WI38 (cell line): ENCODE results near the gene CXCL17.
"Not testable (repeated sequence)": the region's sequence is repeated elsewhere in the genome, so short reads cannot be mapped to it uniquely, and the experiment has no call there.

ENCODE experiments used
- H3K4me3 ChIP-seq: 2 replicates; pipeline ENCODE4 v1.5.1; 2011; ENCODE audit warnings: low read depth, mild to moderate bottlenecking, control low read depth, low read length
- TF ChIP-seq, protein P1 (sequence below): IDR thresholded peaks from 2 replicates; pipeline ENCODE4 v1.5.1; 2012; ENCODE audit warnings: low read depth, mild to moderate bottlenecking, control low read depth, low read length

The CXCL17 gene, protein sequence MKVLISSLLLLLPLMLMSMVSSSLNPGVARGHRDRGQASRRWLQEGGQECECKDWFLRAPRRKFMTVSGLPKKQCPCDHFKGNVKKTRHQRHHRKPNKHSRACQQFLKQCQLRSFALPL

DNA sequence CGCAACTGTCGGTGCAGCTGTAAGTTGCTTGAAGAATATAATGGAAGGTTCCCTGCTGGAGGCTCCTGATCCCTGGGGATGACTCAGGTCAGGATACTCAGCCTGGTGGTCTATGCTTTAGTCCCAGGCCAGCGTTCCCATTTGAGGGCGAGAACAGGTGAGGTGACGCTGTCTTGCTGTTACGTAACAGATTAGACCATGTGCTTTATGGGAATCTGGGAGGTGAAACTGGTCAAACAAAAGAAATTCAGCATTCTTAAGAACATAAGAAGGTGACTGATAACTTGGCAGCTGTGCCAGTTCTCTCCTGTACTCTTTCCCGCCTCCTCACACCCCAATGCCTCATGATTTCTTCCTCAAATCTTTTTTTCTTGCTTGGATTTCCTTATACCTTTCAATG lies at the start of gene CXCL17:
Gene CXCL17 (minus strand): TSS at position 114 of the 400 bp plus-strand sequence. CDS start 114 bp downstream, outside the sequence.
- TF ChIP-seq, protein P1, sequence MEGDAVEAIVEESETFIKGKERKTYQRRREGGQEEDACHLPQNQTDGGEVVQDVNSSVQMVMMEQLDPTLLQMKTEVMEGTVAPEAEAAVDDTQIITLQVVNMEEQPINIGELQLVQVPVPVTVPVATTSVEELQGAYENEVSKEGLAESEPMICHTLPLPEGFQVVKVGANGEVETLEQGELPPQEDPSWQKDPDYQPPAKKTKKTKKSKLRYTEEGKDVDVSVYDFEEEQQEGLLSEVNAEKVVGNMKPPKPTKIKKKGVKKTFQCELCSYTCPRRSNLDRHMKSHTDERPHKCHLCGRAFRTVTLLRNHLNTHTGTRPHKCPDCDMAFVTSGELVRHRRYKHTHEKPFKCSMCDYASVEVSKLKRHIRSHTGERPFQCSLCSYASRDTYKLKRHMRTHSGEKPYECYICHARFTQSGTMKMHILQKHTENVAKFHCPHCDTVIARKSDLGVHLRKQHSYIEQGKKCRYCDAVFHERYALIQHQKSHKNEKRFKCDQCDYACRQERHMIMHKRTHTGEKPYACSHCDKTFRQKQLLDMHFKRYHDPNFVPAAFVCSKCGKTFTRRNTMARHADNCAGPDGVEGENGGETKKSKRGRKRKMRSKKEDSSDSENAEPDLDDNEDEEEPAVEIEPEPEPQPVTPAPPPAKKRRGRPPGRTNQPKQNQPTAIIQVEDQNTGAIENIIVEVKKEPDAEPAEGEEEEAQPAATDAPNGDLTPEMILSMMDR: no peak
- no peak within 1 kb of the TSS for H3K4me3 ChIP-seq

DNA sequence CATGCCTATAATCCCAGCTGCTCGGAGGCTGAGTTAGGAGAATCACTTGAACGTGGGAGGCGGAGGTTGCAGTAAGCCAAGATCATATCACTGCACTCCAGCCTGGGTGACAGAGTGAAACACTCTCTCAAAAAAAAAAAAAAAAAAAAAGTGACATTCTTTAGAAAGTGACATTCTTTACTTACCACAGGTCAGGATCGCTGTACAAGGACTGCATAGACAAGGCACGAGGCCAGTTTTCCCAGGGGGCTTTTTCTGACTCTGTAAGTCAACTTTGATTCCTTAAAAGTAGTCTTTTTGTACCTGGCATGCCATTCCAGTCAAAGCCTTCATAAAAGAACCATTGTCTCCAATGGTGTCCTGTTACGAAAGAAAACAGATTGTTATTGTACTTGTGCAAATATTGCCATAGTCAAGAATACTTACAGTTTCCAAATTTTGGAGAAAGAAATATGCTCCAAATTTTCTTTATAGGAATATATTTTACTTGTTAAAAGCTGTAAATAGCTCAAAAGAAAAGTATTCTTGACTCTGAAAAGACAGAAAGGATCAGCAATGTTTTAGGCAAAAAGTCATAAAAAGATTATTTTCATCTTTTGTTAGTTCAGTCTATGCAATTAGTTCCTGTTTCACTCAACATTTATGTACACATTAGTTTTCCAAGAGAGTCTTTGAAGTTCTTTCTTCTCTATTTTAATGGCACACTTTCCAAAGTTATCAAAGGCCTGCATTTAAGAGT lies 46.2 kb upstream of the CXCL17 start:
- no peak overlapping the region for H3K4me3 ChIP-seq
- TF ChIP-seq, protein P1: no peak

DNA sequence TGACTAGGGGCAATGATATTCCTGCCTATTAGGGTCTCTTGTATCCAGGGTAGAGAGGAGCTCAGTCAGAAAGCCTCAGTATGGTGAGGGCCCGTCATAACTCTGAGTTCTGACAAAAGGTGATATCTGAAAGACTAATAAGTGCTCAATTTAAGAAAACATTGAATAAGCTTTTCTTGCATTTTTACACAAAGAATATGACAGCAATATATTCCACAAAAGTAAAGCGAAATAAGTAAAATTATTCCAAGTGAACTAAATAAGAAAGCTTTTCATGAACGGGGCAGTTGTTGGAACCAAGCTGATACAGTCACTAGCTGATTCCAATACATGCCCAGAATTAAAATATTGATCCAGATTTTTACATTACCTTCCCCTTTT lies 45.0 kb upstream of the CXCL17 start:
- H3K4me3 ChIP-seq: no peak overlapping the region
- TF ChIP-seq, protein P1: no peak

DNA sequence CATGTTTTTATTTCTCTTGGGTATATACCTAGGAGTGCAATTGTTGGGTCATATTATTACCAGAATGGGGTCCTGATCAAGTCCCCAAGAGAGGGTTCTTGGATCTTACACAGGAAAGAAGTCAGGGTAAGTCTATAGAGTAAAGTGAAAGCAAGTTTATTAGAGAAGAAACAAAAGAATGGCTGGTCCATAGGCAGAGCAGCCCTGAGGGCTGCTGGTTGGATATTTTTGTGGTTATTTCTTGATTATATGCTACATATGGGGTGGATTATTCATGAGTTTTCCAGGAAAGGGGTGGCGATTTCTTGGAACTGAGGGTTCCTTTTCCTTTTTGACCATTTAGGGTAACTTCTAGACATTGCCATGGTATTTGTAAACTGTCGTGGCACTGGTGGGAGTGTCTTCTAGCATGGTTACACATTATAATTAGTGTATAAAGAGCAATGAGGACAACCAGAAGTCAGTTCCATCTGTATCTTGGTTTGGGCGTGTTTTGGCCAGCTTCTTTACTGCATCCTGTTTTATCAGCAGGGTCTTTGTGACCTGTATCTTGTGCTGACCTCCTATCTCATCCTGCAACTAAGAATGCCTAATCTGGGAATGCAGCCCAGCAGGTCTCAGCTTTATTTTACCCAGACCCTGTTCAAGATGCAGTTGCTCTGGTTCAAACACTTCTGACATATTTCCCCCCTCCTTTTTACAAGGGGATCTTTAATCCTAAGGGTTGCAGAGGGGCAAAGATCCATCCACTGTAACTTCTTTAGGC lies 44.5 kb upstream of the CXCL17 start:
- H3K4me3 ChIP-seq: no peak overlapping the region
- TF ChIP-seq, protein P1: no peak

DNA sequence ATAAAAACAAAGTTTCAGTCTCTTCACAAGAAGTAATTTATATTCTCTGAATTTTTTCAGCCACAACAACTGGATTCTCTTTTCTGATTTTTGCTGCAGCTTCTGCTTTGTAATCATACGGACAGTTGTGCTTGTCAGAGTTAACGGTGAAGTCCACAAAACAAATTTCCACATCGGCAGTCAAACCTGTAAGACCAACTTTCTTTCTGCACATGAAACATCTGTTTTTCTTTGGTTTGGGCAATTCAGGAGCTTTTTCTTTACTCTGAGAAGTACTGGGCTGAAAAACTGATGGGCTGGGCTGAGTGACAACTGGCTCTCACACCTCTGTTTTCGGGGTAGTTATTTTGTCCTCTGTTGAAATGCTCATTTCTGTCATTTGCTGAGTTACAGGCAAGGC lies 42.3 kb upstream of the CXCL17 start:
- H3K4me3 ChIP-seq: not testable (repeated sequence)

DNA sequence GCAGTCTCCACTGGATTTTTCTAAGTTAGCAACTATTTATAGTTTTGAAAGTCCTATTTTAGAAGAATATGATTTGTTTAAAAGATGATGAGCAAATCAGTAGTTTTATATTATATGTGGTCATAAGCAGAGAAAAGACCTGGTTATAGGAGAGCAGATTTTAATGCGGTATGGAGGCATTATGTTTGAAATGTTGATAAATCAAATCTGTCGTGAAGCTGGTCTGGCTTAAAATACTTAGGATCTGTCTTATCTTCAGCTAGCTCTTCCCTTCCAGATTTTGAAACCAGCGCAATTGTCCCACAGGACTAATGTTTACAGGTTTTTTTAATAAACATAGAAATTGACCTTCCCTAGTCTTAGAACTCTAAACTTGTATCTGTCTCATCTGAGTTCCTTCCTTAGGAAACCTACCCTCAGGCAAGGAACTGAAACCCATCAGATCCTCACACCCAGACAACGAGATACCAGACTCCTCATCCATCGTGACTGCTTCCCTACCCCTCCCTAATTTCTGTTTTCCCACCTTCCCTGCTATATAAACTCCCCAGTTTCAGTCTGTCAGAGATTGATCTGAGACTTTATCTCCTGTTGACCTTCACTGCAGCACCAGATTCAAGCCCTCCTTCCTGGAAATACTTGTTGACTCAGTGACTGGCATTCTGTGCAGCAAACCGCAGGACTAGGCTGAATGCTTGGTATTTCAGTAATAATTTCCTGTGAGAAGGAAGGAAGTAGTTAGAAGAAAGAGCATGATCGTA lies 37.8 kb upstream of the CXCL17 start:
- TF ChIP-seq, protein P1: no peak
- no peak overlapping the region for H3K4me3 ChIP-seq

DNA sequence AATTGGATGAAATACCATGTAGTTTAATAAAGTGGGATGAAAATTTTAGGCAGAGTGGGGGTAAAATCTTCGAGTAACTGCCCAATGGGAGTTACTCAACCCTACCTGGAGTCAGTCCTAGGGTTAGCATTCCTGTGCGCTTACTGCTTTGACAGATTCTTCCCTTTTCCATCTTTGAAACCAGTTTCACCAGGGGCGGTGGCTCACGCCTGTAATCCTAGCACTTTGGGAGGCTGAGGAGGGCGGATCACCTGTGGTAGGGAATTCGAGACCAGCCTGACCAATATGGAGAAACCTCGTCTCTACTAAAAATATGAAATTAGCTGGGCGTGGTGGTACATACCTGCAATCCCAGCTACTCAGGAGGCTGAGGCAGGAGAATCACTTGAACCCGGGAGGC lies 37.0 kb upstream of the CXCL17 start:
- TF ChIP-seq, protein P1: no peak
- no peak overlapping the region for H3K4me3 ChIP-seq
